BJ (cell line): Measurements from ENCODE around the gene PRR35. TPM values are rescaled to one million over a fixed set of nuclear protein-coding genes. Genes with fewer than 3 reads are reported as not detected.

Source experiments
- CTCF ChIA-PET: fragments of 350-600 bp; formaldehyde crosslinking; extraction: SDS; loops from one replicate; lab custom pipeline; 2021; ENCODE audit warnings: antibody characterized with exemption, inconsistent platforms; lab: Yijun Ruan, JAX
- POLR2A ChIA-PET: fragments of 300-600 bp; sonication (Branson Sonifier 250); formaldehyde crosslinking; extraction: SDS; loops from one replicate; lab custom pipeline; 2021; ENCODE audit warnings: antibody characterized with exemption; lab: Charles Lee
- DNase-seq: peaks from one replicate; pipeline ENCODE4 v3.0.0-alpha.2; 2011; ENCODE audit warnings: low read depth
- H3K27me3 ChIP-seq: 2 replicates; pipeline ENCODE4 v1.6.0; 2011; ENCODE audit warnings: low read length; ENCODE audit not compliant: control insufficient read depth, insufficient read depth
- H3K36me3 ChIP-seq: 2 replicates; pipeline ENCODE4 v1.5.1; 2011; ENCODE audit warnings: low read length; ENCODE audit not compliant: control insufficient read depth, insufficient read depth
- H3K4me3 ChIP-seq: 2 replicates; pipeline ENCODE4 v1.5.1; 2011; ENCODE audit warnings: low read depth, mild to moderate bottlenecking, control low read depth, low read length
- CTCF ChIP-seq: IDR thresholded peaks from 2 replicates; pipeline ENCODE4 v1.5.1; 2011; ENCODE audit warnings: low read depth, mild to moderate bottlenecking, control low read depth, inconsistent platforms, low read length, moderate library complexity; ENCODE audit not compliant: insufficient read depth
- polyA minus RNA-seq: library from RNA; depleted of rRNA, polyadenylated mRNA; stranded (reverse); fragments of >200 nt; gene quantifications from 2 replicates; pipeline ENCODE4 v1.2.3, GENCODE V29; 2011; rRNA and poly(A)+ RNA removed
- polyA plus RNA-seq: library from polyadenylated mRNA; depleted of rRNA; stranded (reverse); fragments of >200 nt; gene quantifications from 2 replicates; pipeline ENCODE4 v1.2.3, GENCODE V29; 2011; rRNA removed

The PRR35 gene
- polyA plus RNA-seq (not detected in 2 replicates), polyA minus RNA-seq (not detected in 2 replicates)

GRCh38 chr16:560204-560700, at the start of gene PRR35:
PRR35 (plus strand) TSS chr16:560394; CDS start chr16:563295, 2,901 bp downstream.
- POLR2A ChIA-PET = no interaction called here
- H3K4me3 ChIP-seq = no peak within 1 kb of the TSS
- H3K36me3 ChIP-seq = no peaks in the 10 kb centered on the region
- no peak for TF ChIP-seq CTCF
- peaks cover 13% of the 10 kb centered on the region for H3K27me3 ChIP-seq
- DNase-seq = no peak
- CTCF ChIA-PET = no interaction called here

- Histone ChIP-seq H3K27me3 (no peaks in the 10 kb centered on the region), H3K4me3 (no peak overlapping the region), H3K36me3 (peaks cover 21% of the 10 kb centered on the region)
- TF ChIP-seq CTCF = no peak
- CTCF ChIA-PET = no interaction called here
- POLR2A ChIA-PET = no interaction called here
- DNase-seq = no peak
These were observed 47.4 kb upstream of the PRR35 start for GRCh38 chr16:512802-513201.

GRCh38 chr16:513950-514349, 46.2 kb upstream of the PRR35 start:
- ChIA-PET CTCF (interaction anchor here (1.3 kb wide), 1 partner anchor 19 kb away, joined by 3 read pairs; no protein-coding TSS in a partner anchor), POLR2A (no interaction called here)
- DNase-seq = no peak

GRCh38 chr16:515175-515938, 44.8 kb upstream of the PRR35 start:
- Histone ChIP-seq H3K27me3 (no peaks in the 10 kb centered on the region), H3K36me3 (peaks cover 24% of the 10 kb centered on the region), H3K4me3 (no peak overlapping the region)
- DNase-seq = no peak
- ChIA-PET CTCF (no interaction called here), POLR2A (no interaction called here)
- TF ChIP-seq CTCF = no peak

More at GRCh38 chr16:513950-514349, 46.2 kb upstream of the PRR35 start:
- no peak for TF ChIP-seq CTCF
- no peaks in the 10 kb centered on the region for H3K27me3 ChIP-seq
- no peak overlapping the region for H3K4me3 ChIP-seq
- H3K36me3 ChIP-seq = peaks cover 21% of the 10 kb centered on the region

GRCh38 chr16:515939-516226, 44.3 kb upstream of the PRR35 start:
- Histone ChIP-seq H3K4me3 (no peak overlapping the region), H3K27me3 (no peaks in the 10 kb centered on the region), H3K36me3 (peaks cover 28% of the 10 kb centered on the region)
- ChIA-PET CTCF (interaction anchor here (0.9 kb wide), 1 partner anchor 114 kb away, joined by 3 read pairs; the partner anchor contains the start of gene DECR2), POLR2A (no interaction called here)
- no peak for TF ChIP-seq CTCF
- no peak for DNase-seq
